CD14-positive monocyte (primary cell): ENCODE data around the gene KCNJ2. TPM values are rescaled to one million over a fixed set of nuclear protein-coding genes. Genes with fewer than 3 reads are reported as not detected.

ENCODE experiments used
- DNase-seq, 3 donors: peaks; one replicate each; pipeline ENCODE4 v3.0.0-alpha.2; 2011 to 2022
- H2AFZ ChIP-seq: 2 replicates; pipeline ENCODE4 v1.6.0; 2012; ENCODE audit warnings: mild to moderate bottlenecking, low read depth, low read length, inconsistent platforms; ENCODE audit not compliant: insufficient read depth, poor library complexity, severe bottlenecking
- H3K27ac ChIP-seq, 2 donors: 1 replicate in 1 of 2; 2 replicates in 1 of 2; pipeline ENCODE4 v1.5.1; 2012 to 2013; ENCODE audit warnings: low read length in 2 of 2, control low read depth in 1 of 2, inconsistent platforms in 1 of 2, low read depth in 1 of 2, mild to moderate bottlenecking in 1 of 2
- H3K27me3 ChIP-seq, 2 donors: one replicate each; pipeline versions ENCODE4 v1.6.0 to v1.6.1; 2011 to 2013; ENCODE audit warnings: low read length in 2 of 2; ENCODE audit not compliant: control insufficient read depth in 2 of 2, insufficient read depth in 2 of 2
- H3K36me3 ChIP-seq, 2 donors: replicated peaks in 1 of 2; 1 replicate in 1 of 2; 2 replicates in 1 of 2; pipeline versions ENCODE4 v1.5.1 to v1.6.1; 2012 to 2013; ENCODE audit warnings: low read length in 2 of 2, control low read depth in 1 of 2, inconsistent platforms in 1 of 2, mild to moderate bottlenecking in 1 of 2; ENCODE audit not compliant: insufficient read depth in 2 of 2, control insufficient read depth in 1 of 2
- H3K4me1 ChIP-seq, 2 donors: 1 replicate in 1 of 2; 2 replicates in 1 of 2; pipeline versions ENCODE4 v1.5.1 to v1.6.1; 2012 to 2013; ENCODE audit warnings: low read length in 2 of 2, control low read depth in 1 of 2, inconsistent platforms in 1 of 2, mild to moderate bottlenecking in 1 of 2, moderate library complexity in 1 of 2; ENCODE audit not compliant: insufficient read depth in 2 of 2, control insufficient read depth in 1 of 2
- H3K4me2 ChIP-seq: replicated peaks from 2 replicates; pipeline ENCODE3; 2012; ENCODE audit warnings: low read length, moderate library complexity, mild to moderate bottlenecking; ENCODE audit not compliant: poor library complexity, severe bottlenecking; ENCODE audit errors: extremely low read depth
- H3K4me3 ChIP-seq, 3 experiments: fragments of 200-600 bp in 1 of 3; sonication (generic) in 1 of 3; replicated peaks in 1 of 3; 1 replicate in 2 of 3; 2 replicates in 1 of 3; pipeline ENCODE4 v1.5.1; 2011 to 2013; ENCODE audit warnings: low read length in 3 of 3, mild to moderate bottlenecking in 3 of 3, control low read depth in 2 of 3, low read depth in 2 of 3, inconsistent platforms in 1 of 3, moderate library complexity in 1 of 3
- H3K79me2 ChIP-seq: 2 replicates; pipeline ENCODE4 v1.6.0; 2012; ENCODE audit warnings: mild to moderate bottlenecking, control low read depth, inconsistent platforms, low read length, moderate library complexity; ENCODE audit not compliant: insufficient read depth
- H3K9ac ChIP-seq: 2 replicates; pipeline ENCODE4 v1.6.0; 2017; ENCODE audit warnings: low read length, mild to moderate bottlenecking; ENCODE audit not compliant: insufficient read depth, poor library complexity, severe bottlenecking
- H3K9me3 ChIP-seq, 2 donors: replicated peaks in 1 of 2; 1 replicate in 1 of 2; 2 replicates in 1 of 2; pipeline versions ENCODE4 v1.5.1 to v1.6.1; 2012 to 2013; ENCODE audit warnings: low read length in 2 of 2, control low read depth in 1 of 2; ENCODE audit not compliant: control insufficient read depth in 1 of 2, insufficient read depth in 1 of 2
- H4K20me1 ChIP-seq: 2 replicates; pipeline ENCODE4 v1.6.0; 2012; ENCODE audit warnings: mild to moderate bottlenecking, low read length, control low read depth, moderate library complexity; ENCODE audit not compliant: insufficient read depth
- H3K27ac Mint-ChIP-seq, 7 donors: one replicate each; pipeline ENCODE4 v1.8.0; 2020; ENCODE audit warnings: mild to moderate bottlenecking in 7 of 7, mixed read lengths in 7 of 7, moderate library complexity in 6 of 7, inconsistent platforms in 2 of 7
- H3K27me3 Mint-ChIP-seq, 3 donors: one replicate each; pipeline ENCODE4 v1.8.0; 2021 to 2022; ENCODE audit warnings: low read depth in 3 of 3, mild to moderate bottlenecking in 3 of 3, mixed read lengths in 3 of 3, moderate library complexity in 3 of 3, inconsistent platforms in 1 of 3
- H3K36me3 Mint-ChIP-seq, 2 donors: one replicate each; pipeline ENCODE4 v1.8.0; 2020; ENCODE audit warnings: mixed read lengths in 2 of 2, inconsistent platforms in 1 of 2, mild to moderate bottlenecking in 1 of 2
- H3K4me1 Mint-ChIP-seq: one replicate; pipeline ENCODE4 v1.8.0; 2020; ENCODE audit warnings: mild to moderate bottlenecking, mixed read lengths
- H3K4me3 Mint-ChIP-seq, 2 donors: one replicate each; pipeline ENCODE4 v1.8.0; 2020; ENCODE audit warnings: mild to moderate bottlenecking in 2 of 2, mixed read lengths in 2 of 2, moderate library complexity in 1 of 2
- H3K9me3 Mint-ChIP-seq, 7 donors: one replicate each; pipeline ENCODE4 v1.8.0; 2020 to 2022; ENCODE audit warnings: mixed read lengths in 7 of 7, mild to moderate bottlenecking in 6 of 7, moderate library complexity in 6 of 7, inconsistent platforms in 2 of 7
- WGBS: methylation state at CpG from one replicate; pipeline ENCODE4 v1.1.5; 2013; ENCODE audit warnings: missing lambda C conversion rate; ENCODE audit not compliant: insufficient coverage; 5-methylcytosine and 5-hydroxymethylcytosine counted together
- intact Hi-C, 2 donors: fragments of 100-400 bp; cut with micrococcal nuclease; formaldehyde crosslinking; loops; one replicate each; pipeline versions ENCODE4 v1.15.0 to v1.15.1; 2023
- polyA plus RNA-seq, 3 donors: library from polyadenylated mRNA; depleted of rRNA in 1 of 3; unstranded in 2 of 3; stranded (reverse) in 1 of 3; fragments of 300-500 nt in 2 of 3; fragments of >200 nt in 1 of 3; fragmentation: Illumina TruSeq in 2 of 3; gene quantifications; 1 replicate in 2 of 3; 2 replicates in 1 of 3; pipeline ENCODE4 v1.2.3, GENCODE V29; 2012 to 2021
- TF ChIP-seq, protein P1 (sequence below): fragments of 200-600 bp; IDR thresholded peaks from one replicate; pipeline ENCODE4 v1.8.0; 2022; ENCODE audit warnings: antibody characterized with exemption, mild to moderate bottlenecking

Gene KCNJ2
- polyA plus RNA-seq, 3 donors = 0.37 to 2.0 (median 1.7) TPM

DNA sequence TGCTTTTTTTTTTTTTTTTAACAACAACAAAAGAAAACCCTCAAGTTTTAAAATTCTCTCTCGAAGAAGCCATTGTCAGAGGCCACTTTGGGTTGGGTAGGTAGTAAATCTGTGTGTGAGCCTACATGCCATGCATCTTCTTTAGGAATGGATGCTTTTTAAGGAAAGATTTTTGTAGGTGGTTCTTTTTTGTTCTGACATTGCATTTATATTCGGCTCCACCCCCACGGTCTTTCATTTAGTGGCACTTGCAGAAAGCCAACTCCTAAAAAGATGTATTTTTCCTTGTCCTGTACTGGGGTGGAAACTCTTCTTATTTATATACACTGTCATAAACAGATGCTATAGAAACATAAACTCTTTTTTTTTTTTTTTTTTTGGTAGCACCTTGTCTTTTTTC lies 35.1 kb downstream of the KCNJ2 start:
- H3K4me1 ChIP-seq = peaks cover 43 to 56% of the 10 kb centered on the region in 2 donors
- intact Hi-C loops = no loop called here
- H4K20me1 ChIP-seq = no peaks in the 10 kb centered on the region
- Mint-ChIP-seq H3K36me3 (no peaks in the 10 kb centered on the region), H3K4me1 (peaks cover 46% of the 10 kb centered on the region), H3K9me3 (peaks cover 0 to 1% (median 0%) of the 10 kb centered on the region in 7 donors), H3K27ac (peak overlapping the region in 2 of 7 donors; percentile 92), H3K27me3 (no peaks in the 10 kb centered on the region), H3K4me3 (no peak overlapping the region)
- H3K4me3 ChIP-seq = no peak overlapping the region
- no CpG with 5 or more reads among the region's 3 CpGs for WGBS
- TF ChIP-seq, protein P1, sequence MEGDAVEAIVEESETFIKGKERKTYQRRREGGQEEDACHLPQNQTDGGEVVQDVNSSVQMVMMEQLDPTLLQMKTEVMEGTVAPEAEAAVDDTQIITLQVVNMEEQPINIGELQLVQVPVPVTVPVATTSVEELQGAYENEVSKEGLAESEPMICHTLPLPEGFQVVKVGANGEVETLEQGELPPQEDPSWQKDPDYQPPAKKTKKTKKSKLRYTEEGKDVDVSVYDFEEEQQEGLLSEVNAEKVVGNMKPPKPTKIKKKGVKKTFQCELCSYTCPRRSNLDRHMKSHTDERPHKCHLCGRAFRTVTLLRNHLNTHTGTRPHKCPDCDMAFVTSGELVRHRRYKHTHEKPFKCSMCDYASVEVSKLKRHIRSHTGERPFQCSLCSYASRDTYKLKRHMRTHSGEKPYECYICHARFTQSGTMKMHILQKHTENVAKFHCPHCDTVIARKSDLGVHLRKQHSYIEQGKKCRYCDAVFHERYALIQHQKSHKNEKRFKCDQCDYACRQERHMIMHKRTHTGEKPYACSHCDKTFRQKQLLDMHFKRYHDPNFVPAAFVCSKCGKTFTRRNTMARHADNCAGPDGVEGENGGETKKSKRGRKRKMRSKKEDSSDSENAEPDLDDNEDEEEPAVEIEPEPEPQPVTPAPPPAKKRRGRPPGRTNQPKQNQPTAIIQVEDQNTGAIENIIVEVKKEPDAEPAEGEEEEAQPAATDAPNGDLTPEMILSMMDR = no peak
- no peaks in the 10 kb centered on the region for H3K9me3 ChIP-seq
- no peak overlapping the region for H2AFZ ChIP-seq
- H3K27me3 ChIP-seq = no peaks in the 10 kb centered on the region
- H3K79me2 ChIP-seq = no peaks in the 10 kb centered on the region
- no peak overlapping the region for H3K9ac ChIP-seq
- peak overlapping the region in 1 of 2 donors; percentile 86 for H3K27ac ChIP-seq
- no peak for DNase-seq
- no peaks in the 10 kb centered on the region for H3K36me3 ChIP-seq
- H3K4me2 ChIP-seq = peak overlapping the region; percentile 74

DNA sequence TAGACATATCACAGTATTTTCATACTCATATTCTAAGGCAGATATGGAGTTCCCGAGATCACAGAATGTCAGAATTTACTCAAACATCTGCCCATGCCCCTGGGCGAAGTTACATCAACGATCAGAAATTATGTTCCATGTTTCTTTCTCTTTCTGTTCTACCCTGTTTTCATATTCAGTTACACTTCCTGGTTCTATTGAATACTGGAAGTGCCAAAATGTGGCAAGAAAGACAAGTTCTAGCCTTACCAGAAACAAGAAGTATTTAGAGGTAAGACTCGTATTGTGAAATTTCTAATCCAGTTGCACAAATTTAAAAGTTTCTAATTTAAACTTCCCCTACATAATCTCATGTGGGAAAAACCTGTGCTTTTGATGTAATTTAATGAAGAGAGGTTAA lies 36.1 kb downstream of the KCNJ2 start:
- Histone ChIP-seq H3K9ac (peak overlapping the region; percentile 25), H3K4me3 (peak overlapping the region; percentile 30 to 71 (median 53)), H3K36me3 (no peaks in the 10 kb centered on the region), H3K4me1 (peaks cover 43 to 56% of the 10 kb centered on the region in 2 donors), H3K27ac (peak overlapping the region; percentile 86), H3K9me3 (no peaks in the 10 kb centered on the region), H3K27me3 (no peaks in the 10 kb centered on the region), H3K79me2 (no peaks in the 10 kb centered on the region), H4K20me1 (no peaks in the 10 kb centered on the region), H3K4me2 (peak overlapping the region; percentile 74), H2AFZ (peak overlapping the region; percentile 62)
- DNase-seq = peak; percentile 79 to 97 (median 95)
- Mint-ChIP-seq H3K4me3 (peak overlapping the region; percentile 64 to 79), H3K36me3 (no peaks in the 10 kb centered on the region), H3K4me1 (peaks cover 46% of the 10 kb centered on the region), H3K9me3 (peaks cover 0 to 1% (median 0%) of the 10 kb centered on the region in 7 donors), H3K27ac (peak overlapping the region; percentile 85 to 96 (median 92)), H3K27me3 (peaks cover 0 to 1% (median 0%) of the 10 kb centered on the region in 3 donors)
- TF ChIP-seq, protein P1 = no peak
- no CpG with 5 or more reads among the region's 4 CpGs for WGBS
- intact Hi-C loops = no loop called here
